Neural cell (in vitro differentiated cells): ENCODE data around the gene GMPS. TPM values are rescaled to one million over a fixed set of nuclear protein-coding genes. Genes with fewer than 3 reads are reported as not detected.

Source experiments
- H2AFZ ChIP-seq: fragments of 200-600, 300-800 bp; sonication (generic), shearing (Covaris generic); 2 replicates; pipeline ENCODE4 v1.6.0; 2014; ENCODE audit warnings: low read depth, mild to moderate bottlenecking, antibody characterized with exemption, low read length, moderate library complexity
- H3F3A ChIP-seq: fragments of 200-600 bp; shearing (Covaris generic); 2 replicates; pipeline ENCODE4 v1.6.1; 2016; ENCODE audit warnings: mild to moderate bottlenecking, moderate library complexity, mixed read lengths, antibody characterized with exemption, low read length; ENCODE audit not compliant: insufficient read depth, poor library complexity, severe bottlenecking
- H3K27ac ChIP-seq: fragments of 200-600, 300-800 bp; sonication (generic), shearing (Covaris generic); 2 replicates; pipeline ENCODE4 v1.5.1; 2014; ENCODE audit warnings: mild to moderate bottlenecking, low read length, moderate library complexity
- H3K27me3 ChIP-seq: fragments of 300-800, 200-600 bp; sonication (generic), shearing (Covaris generic); 2 replicates; pipeline ENCODE4 v1.6.0; 2014; ENCODE audit warnings: mild to moderate bottlenecking, low read depth, low read length, moderate library complexity; ENCODE audit not compliant: insufficient read depth
- H3K36me3 ChIP-seq: fragments of 300-800, 200-600 bp; sonication (generic), shearing (Covaris generic); 2 replicates; pipeline ENCODE4 v1.5.1; 2014; ENCODE audit warnings: mild to moderate bottlenecking, antibody characterized with exemption, low read length, moderate library complexity; ENCODE audit not compliant: insufficient read depth
- H3K4me2 ChIP-seq: fragments of 300-800, 200-600 bp; sonication (generic), shearing (Covaris generic); 2 replicates; pipeline ENCODE4 v1.6.0; 2014; ENCODE audit warnings: mild to moderate bottlenecking, low read length
- H3K4me3 ChIP-seq: fragments of 300-800, 200-600 bp; sonication (generic), shearing (Covaris generic); 2 replicates; pipeline ENCODE4 v1.5.1; 2014; ENCODE audit warnings: mild to moderate bottlenecking, low read length, moderate library complexity
- H3K79me2 ChIP-seq: fragments of 200-600 bp; shearing (Covaris generic); replicated peaks from 2 replicates; pipeline ENCODE4 v1.6.0; 2014; ENCODE audit warnings: mild to moderate bottlenecking, low read length, moderate library complexity; ENCODE audit not compliant: insufficient read depth
- H3K9ac ChIP-seq: fragments of 300-800, 200-600 bp; sonication (generic), shearing (Covaris generic); 2 replicates; pipeline ENCODE4 v1.6.1; 2016; ENCODE audit warnings: mild to moderate bottlenecking, low read length, mixed read lengths
- H3K9me2 ChIP-seq: fragments of 200-600 bp; shearing (Covaris generic); 2 replicates; pipeline ENCODE4 v1.6.1; 2016; ENCODE audit warnings: mild to moderate bottlenecking, low read length, mixed read lengths; ENCODE audit not compliant: insufficient read depth
- H3K9me3 ChIP-seq: fragments of 200-600, 300-800 bp; sonication (generic), shearing (Covaris generic); 2 replicates; pipeline ENCODE4 v1.6.1; 2016; ENCODE audit warnings: mild to moderate bottlenecking, mixed run types, low read length, moderate library complexity, mixed read lengths
- H4K20me1 ChIP-seq: fragments of 200-600 bp; shearing (Covaris generic); 2 replicates; pipeline ENCODE4 v1.6.1; 2016; ENCODE audit warnings: mild to moderate bottlenecking, mixed run types; ENCODE audit not compliant: insufficient read depth
- CTCF ChIP-seq: fragments of 450-650 bp; IDR thresholded peaks from 2 replicates; pipeline ENCODE4 v1.5.1; 2014; ENCODE audit warnings: antibody characterized with exemption, mild to moderate bottlenecking, moderate library complexity; ENCODE audit not compliant: poor library complexity, severe bottlenecking
- EP300 ChIP-seq: fragments of 450-650 bp; conservative IDR thresholded peaks from 2 replicates; pipeline ENCODE4 v1.6.1; 2014; ENCODE audit warnings: antibody characterized with exemption, mild to moderate bottlenecking, moderate library complexity; ENCODE audit not compliant: poor library complexity, severe bottlenecking
- EZH2 ChIP-seq: fragments of 200-600, 300-800 bp; shearing (Covaris generic), sonication (generic); IDR thresholded peaks from 2 replicates; pipeline ENCODE4 v1.6.1; 2014; ENCODE audit warnings: antibody characterized with exemption, low read length, borderline replicate concordance, mild to moderate bottlenecking; ENCODE audit not compliant: insufficient read depth, poor library complexity, severe bottlenecking
- MXI1 ChIP-seq: fragments of 450-650 bp; conservative IDR thresholded peaks from 2 replicates; pipeline ENCODE4 v1.6.1; 2014; ENCODE audit warnings: antibody characterized with exemption, mild to moderate bottlenecking; ENCODE audit not compliant: poor library complexity, severe bottlenecking
- POLR2AphosphoS5 ChIP-seq: IDR thresholded peaks from 2 replicates; pipeline ENCODE4 v1.6.1; 2012
- RAD21 ChIP-seq: fragments of 450-650 bp; conservative IDR thresholded peaks from 2 replicates; pipeline ENCODE4 v1.6.1; 2014; ENCODE audit warnings: antibody characterized with exemption, mild to moderate bottlenecking, moderate library complexity
- SMC3 ChIP-seq: fragments of 450-650 bp; conservative IDR thresholded peaks from 2 replicates; pipeline ENCODE4 v1.6.1; 2014; ENCODE audit warnings: antibody characterized with exemption, mild to moderate bottlenecking, moderate library complexity; ENCODE audit not compliant: poor library complexity
- TAF1 ChIP-seq: IDR thresholded peaks from 2 replicates; pipeline ENCODE4 v1.6.1; 2012; ENCODE audit warnings: low read depth
- polyA plus RNA-seq: library from polyadenylated mRNA; depleted of rRNA; stranded (reverse); fragments of >200 nt; gene quantifications from 2 replicates; pipeline ENCODE4 v1.2.3, GENCODE V29; 2014
- TF ChIP-seq, protein P1 (sequence below): IDR thresholded peaks from 2 replicates; pipeline ENCODE4 v1.6.1; 2012; ENCODE audit warnings: borderline replicate concordance

The GMPS gene
- polyA plus RNA-seq, 1 donor from 2014 or later = 23.7 TPM

GRCh38 chr3:155941354-155941753 is 70.9 kb downstream of the GMPS start:
- no peaks in the 10 kb centered on the region for H3K9me2 ChIP-seq
- H4K20me1 ChIP-seq = no peaks in the 10 kb centered on the region
- H3K9me3 ChIP-seq = no peaks in the 10 kb centered on the region
- H2AFZ ChIP-seq = no peak overlapping the region
- H3K4me2 ChIP-seq = no peak overlapping the region
- H3K9ac ChIP-seq = no peak overlapping the region
- H3K79me2 ChIP-seq = no peaks in the 10 kb centered on the region
- H3K27ac ChIP-seq = no peak overlapping the region
- no peaks in the 10 kb centered on the region for H3K27me3 ChIP-seq
- H3K4me3 ChIP-seq = no peak overlapping the region
- no peaks in the 10 kb centered on the region for H3K36me3 ChIP-seq
- no peaks in the 10 kb centered on the region for H3F3A ChIP-seq
- TF ChIP-seq CTCF (no peak), POLR2AphosphoS5 (no peak), TAF1 (no peak), RAD21 (no peak), EP300 (no peak), EZH2 (no peak), SMC3 (no peak), MXI1 (no peak)
- TF ChIP-seq, protein P1, sequence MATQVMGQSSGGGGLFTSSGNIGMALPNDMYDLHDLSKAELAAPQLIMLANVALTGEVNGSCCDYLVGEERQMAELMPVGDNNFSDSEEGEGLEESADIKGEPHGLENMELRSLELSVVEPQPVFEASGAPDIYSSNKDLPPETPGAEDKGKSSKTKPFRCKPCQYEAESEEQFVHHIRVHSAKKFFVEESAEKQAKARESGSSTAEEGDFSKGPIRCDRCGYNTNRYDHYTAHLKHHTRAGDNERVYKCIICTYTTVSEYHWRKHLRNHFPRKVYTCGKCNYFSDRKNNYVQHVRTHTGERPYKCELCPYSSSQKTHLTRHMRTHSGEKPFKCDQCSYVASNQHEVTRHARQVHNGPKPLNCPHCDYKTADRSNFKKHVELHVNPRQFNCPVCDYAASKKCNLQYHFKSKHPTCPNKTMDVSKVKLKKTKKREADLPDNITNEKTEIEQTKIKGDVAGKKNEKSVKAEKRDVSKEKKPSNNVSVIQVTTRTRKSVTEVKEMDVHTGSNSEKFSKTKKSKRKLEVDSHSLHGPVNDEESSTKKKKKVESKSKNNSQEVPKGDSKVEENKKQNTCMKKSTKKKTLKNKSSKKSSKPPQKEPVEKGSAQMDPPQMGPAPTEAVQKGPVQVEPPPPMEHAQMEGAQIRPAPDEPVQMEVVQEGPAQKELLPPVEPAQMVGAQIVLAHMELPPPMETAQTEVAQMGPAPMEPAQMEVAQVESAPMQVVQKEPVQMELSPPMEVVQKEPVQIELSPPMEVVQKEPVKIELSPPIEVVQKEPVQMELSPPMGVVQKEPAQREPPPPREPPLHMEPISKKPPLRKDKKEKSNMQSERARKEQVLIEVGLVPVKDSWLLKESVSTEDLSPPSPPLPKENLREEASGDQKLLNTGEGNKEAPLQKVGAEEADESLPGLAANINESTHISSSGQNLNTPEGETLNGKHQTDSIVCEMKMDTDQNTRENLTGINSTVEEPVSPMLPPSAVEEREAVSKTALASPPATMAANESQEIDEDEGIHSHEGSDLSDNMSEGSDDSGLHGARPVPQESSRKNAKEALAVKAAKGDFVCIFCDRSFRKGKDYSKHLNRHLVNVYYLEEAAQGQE = no peak

- H3K9me3 ChIP-seq = no peaks in the 10 kb centered on the region
- H3F3A ChIP-seq = no peaks in the 10 kb centered on the region
- H2AFZ ChIP-seq = no peak overlapping the region
- H3K4me3 ChIP-seq = no peak overlapping the region
- no peak overlapping the region for H3K27ac ChIP-seq
- H3K9ac ChIP-seq = no peak overlapping the region
- no peaks in the 10 kb centered on the region for H3K79me2 ChIP-seq
- H3K36me3 ChIP-seq = no peaks in the 10 kb centered on the region
- TF ChIP-seq RAD21 (no peak), CTCF (no peak)
- TF ChIP-seq, protein P1 = no peak
- H3K9me2 ChIP-seq = no peaks in the 10 kb centered on the region
- H4K20me1 ChIP-seq = no peaks in the 10 kb centered on the region
- H3K27me3 ChIP-seq = no peaks in the 10 kb centered on the region
- H3K4me2 ChIP-seq = no peak overlapping the region
Observed at GRCh38 chr3:155944081-155944480, 73.6 kb downstream of the GMPS start.
